ENCODE data around the gene FA2H. TPM values are rescaled to one million over a fixed set of nuclear protein-coding genes. Genes with fewer than 3 reads are reported as not detected.

Gene FA2H
- total and polyA plus RNA-seq, 2 of the 13 experiments (the other 11 are each of a cell fraction or from before 2014, with no cell fraction given) = 0.20 TPM; not detected in 1

DNA sequence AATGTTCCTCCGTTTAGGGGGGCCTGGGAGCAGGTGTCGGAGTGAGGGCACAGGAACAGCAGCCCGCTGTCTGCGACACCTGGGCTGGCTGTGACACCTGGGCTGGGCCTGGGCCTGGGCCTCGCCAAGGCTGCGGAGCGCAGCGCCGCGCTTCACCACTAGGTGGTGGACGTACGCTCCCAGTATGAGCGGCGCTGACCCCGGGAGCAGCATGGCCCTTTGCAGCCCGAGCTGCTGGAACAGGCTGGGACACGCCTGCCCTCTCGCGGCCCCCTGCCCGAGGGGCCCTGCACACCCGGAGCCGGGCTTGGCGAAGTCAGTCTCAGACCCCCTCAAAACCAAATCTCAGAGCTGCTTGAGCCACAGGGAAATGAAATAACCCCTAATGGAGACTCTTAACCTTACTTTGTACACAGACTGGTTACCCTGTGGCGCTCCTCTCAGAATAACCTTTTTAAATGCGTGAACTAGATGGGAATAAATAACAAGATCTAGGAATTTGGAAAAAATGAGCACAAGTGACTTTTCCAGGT is 38.6 kb upstream of the FA2H start (continued):
- TF ChIP-seq SP4 (CRISPR knock-in tag; IDR thresholded peaks at IDR 0.05) (peak; percentile 62; the same call in 1 of the 2 replicates), RXRA (CRISPR knock-in tag; IDR thresholded peaks at IDR 0.05) (peak; percentile 92), DPF2 (CRISPR knock-in tag; IDR thresholded peaks at IDR 0.05; ENCODE audit: borderline replicate concordance, low read depth) (no peak), NCOA5 (CRISPR knock-in tag; IDR thresholded peaks at IDR 0.05) (no peak), NFIC (IDR thresholded peaks at IDR 0.05; ENCODE audit: low read length) (no peak), PHF20 (CRISPR knock-in tag; IDR thresholded peaks at IDR 0.05) (peak; percentile 31; the same call in 1 of the 2 replicates), ZNF253 (CRISPR knock-in tag; IDR thresholded peaks at IDR 0.05; ENCODE audit: borderline replicate concordance) (no peak), MIXL1 (CRISPR knock-in tag; IDR thresholded peaks at IDR 0.05) (peak; percentile 89), ZNF274 (CRISPR knock-in tag; IDR thresholded peaks at IDR 0.05) (no peak; the same call in 1 of the 2 replicates), SUZ12 (IDR thresholded peaks at IDR 0.05; ENCODE audit: low read depth, low read length) (no peak), NBN (conservative IDR thresholded peaks at IDR 0.05) (no peak), ARID2 (CRISPR knock-in tag; IDR thresholded peaks at IDR 0.05; ENCODE audit: borderline replicate concordance) (no peak), ZNF792 (CRISPR knock-in tag; IDR thresholded peaks at IDR 0.05) (no peak; the same call in 1 of the 2 replicates), ZNF598 (CRISPR knock-in tag; IDR thresholded peaks at IDR 0.05; ENCODE audit: borderline replicate concordance) (peak; percentile 76; the same call in 1 of the 2 replicates), ZNF782 (CRISPR knock-in tag; IDR thresholded peaks at IDR 0.05; ENCODE audit: borderline replicate concordance) (peak; percentile 98; the same call in 1 of the 2 replicates), DNMT1 (CRISPR knock-in tag; IDR thresholded peaks at IDR 0.05) (0 out of 2 replicates have a peak, but pooled peaks have one; percentile 52), SP140L (CRISPR knock-in tag; IDR thresholded peaks at IDR 0.05; ENCODE audit: borderline replicate concordance) (no peak), ZNF839 (CRISPR knock-in tag; IDR thresholded peaks at IDR 0.05; ENCODE audit: borderline replicate concordance) (peak; percentile 51; the same call in 1 of the 2 replicates), MXD4 (CRISPR knock-in tag; IDR thresholded peaks at IDR 0.05) (peak; percentile 76; the same call in 1 of the 2 replicates), HCFC1 (IDR thresholded peaks at IDR 0.05; ENCODE audit: low read depth, low read length) (no peak), ZNF296 (CRISPR knock-in tag; conservative IDR thresholded peaks at IDR 0.05) (no peak), SRSF1 (optimal IDR thresholded peaks at IDR 0.05; ENCODE audit: low read depth, low read length) (no peak), AHR (CRISPR knock-in tag; IDR thresholded peaks at IDR 0.05) (no peak), ZNF878 (CRISPR knock-in tag; IDR thresholded peaks at IDR 0.05) (no peak), ZNF773 (CRISPR knock-in tag; IDR thresholded peaks at IDR 0.05; ENCODE audit: borderline replicate concordance) (no peak)
- TF ChIP-seq, protein P1, sequence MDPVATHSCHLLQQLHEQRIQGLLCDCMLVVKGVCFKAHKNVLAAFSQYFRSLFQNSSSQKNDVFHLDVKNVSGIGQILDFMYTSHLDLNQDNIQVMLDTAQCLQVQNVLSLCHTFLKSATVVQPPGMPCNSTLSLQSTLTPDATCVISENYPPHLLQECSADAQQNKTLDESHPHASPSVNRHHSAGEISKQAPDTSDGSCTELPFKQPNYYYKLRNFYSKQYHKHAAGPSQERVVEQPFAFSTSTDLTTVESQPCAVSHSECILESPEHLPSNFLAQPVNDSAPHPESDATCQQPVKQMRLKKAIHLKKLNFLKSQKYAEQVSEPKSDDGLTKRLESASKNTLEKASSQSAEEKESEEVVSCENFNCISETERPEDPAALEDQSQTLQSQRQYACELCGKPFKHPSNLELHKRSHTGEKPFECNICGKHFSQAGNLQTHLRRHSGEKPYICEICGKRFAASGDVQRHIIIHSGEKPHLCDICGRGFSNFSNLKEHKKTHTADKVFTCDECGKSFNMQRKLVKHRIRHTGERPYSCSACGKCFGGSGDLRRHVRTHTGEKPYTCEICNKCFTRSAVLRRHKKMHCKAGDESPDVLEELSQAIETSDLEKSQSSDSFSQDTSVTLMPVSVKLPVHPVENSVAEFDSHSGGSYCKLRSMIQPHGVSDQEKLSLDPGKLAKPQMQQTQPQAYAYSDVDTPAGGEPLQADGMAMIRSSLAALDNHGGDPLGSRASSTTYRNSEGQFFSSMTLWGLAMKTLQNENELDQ (CRISPR knock-in tag; IDR thresholded peaks at IDR 0.05; ENCODE audit: borderline replicate concordance) = no peak
- TF ChIP-seq, protein P2, sequence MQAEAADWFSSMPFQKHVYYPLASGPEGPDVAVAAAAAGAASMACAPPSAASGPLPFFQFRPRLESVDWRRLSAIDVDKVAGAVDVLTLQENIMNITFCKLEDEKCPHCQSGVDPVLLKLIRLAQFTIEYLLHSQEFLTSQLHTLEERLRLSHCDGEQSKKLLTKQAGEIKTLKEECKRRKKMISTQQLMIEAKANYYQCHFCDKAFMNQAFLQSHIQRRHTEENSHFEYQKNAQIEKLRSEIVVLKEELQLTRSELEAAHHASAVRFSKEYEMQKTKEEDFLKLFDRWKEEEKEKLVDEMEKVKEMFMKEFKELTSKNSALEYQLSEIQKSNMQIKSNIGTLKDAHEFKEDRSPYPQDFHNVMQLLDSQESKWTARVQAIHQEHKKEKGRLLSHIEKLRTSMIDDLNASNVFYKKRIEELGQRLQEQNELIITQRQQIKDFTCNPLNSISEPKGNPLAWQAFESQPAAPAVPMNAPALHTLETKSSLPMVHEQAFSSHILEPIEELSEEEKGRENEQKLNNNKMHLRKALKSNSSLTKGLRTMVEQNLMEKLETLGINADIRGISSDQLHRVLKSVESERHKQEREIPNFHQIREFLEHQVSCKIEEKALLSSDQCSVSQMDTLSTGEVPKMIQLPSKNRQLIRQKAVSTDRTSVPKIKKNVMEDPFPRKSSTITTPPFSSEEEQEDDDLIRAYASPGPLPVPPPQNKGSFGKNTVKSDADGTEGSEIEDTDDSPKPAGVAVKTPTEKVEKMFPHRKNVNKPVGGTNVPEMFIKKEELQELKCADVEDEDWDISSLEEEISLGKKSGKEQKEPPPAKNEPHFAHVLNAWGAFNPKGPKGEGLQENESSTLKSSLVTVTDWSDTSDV (CRISPR knock-in tag; IDR thresholded peaks at IDR 0.05) = no peak
